Measurements from ENCODE around the gene KLK3. TPM values are rescaled to one million over a fixed set of nuclear protein-coding genes. Genes with fewer than 3 reads are reported as not detected.

Gene KLK3
- total RNA-seq, 2 donors from 2014 or later: not detected

DNA sequence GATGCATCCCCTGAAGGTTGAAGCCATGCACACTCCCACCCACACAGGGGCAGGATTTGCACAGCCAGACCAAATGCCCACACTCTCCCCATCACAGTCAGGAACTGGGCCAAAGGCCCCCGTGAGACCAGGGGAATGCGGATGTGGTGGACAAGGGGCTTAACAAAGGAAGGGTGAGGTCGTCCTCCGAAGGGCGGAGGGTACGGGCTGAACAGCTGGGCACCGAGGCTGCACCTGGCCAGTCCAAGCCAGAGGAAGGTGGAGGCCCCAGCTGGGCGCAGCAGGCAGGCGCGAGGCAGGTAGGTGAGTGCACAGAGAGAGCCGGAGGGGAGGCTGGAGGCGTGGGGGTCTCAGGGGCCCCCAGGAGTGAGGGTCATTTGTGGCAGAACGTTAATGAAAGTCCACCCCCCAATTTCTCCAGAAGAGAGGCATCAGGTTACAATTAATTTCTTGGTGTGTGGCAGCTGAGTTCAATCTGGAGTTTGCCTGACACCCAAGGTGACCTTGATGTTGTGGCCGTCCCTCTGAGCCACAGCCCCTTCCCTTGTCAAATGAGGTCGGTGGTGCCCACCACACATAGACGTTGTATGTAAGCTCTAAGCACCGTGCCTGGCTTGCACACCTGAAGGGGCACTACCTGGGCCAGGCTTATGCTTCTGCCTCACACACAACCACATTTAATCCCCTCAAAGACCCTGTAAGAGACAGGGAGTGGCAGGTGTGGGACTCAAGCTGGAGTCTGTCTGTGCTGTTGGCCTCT, 24.3 kb upstream of the KLK3 start:
- DNase-seq: no peak
- Mint-ChIP-seq H3K27me3 (ENCODE audit: insufficient read depth) (peaks cover 69% of the 10 kb centered on the region), H3K4me3 (no peak overlapping the region), H3K27ac (no peak overlapping the region), H3K36me3 (ENCODE audit: low read depth) (no peaks in the 10 kb centered on the region), H3K9me3 (no peaks in the 10 kb centered on the region), H3K4me1 (no peaks in the 10 kb centered on the region)
- WGBS, 2 experiments (ENCODE audit: insufficient coverage in 1 of 2, insufficient read length in 1 of 2): 53 to 76% methylated on average over 2 to 17 of the region's 17 CpGs
- H3K9me3 ChIP-seq (ENCODE audit: control insufficient read depth, low read length): no peaks in the 10 kb centered on the region
- H3K36me3 ChIP-seq (ENCODE audit: control insufficient read depth, insufficient read depth, low read length): no peaks in the 10 kb centered on the region
- no peak overlapping the region for H3K9ac ChIP-seq (ENCODE audit: extremely low read depth, low read length, poor library complexity, severe bottlenecking)
- H3K27ac ChIP-seq (ENCODE audit: low read depth, low read length): no peak overlapping the region
- peaks cover 8% of the 10 kb centered on the region for H3K27me3 ChIP-seq (ENCODE audit: control insufficient read depth, insufficient read depth, low read length, poor library complexity, severe bottlenecking)
- TF ChIP-seq, protein P1, sequence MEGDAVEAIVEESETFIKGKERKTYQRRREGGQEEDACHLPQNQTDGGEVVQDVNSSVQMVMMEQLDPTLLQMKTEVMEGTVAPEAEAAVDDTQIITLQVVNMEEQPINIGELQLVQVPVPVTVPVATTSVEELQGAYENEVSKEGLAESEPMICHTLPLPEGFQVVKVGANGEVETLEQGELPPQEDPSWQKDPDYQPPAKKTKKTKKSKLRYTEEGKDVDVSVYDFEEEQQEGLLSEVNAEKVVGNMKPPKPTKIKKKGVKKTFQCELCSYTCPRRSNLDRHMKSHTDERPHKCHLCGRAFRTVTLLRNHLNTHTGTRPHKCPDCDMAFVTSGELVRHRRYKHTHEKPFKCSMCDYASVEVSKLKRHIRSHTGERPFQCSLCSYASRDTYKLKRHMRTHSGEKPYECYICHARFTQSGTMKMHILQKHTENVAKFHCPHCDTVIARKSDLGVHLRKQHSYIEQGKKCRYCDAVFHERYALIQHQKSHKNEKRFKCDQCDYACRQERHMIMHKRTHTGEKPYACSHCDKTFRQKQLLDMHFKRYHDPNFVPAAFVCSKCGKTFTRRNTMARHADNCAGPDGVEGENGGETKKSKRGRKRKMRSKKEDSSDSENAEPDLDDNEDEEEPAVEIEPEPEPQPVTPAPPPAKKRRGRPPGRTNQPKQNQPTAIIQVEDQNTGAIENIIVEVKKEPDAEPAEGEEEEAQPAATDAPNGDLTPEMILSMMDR (conservative IDR thresholded peaks at IDR 0.05): no peak
- H3K4me3 ChIP-seq (ENCODE audit: low read length): no peak overlapping the region
- H3K4me1 ChIP-seq (ENCODE audit: control insufficient read depth, insufficient read depth, low read length): no peaks in the 10 kb centered on the region

DNA sequence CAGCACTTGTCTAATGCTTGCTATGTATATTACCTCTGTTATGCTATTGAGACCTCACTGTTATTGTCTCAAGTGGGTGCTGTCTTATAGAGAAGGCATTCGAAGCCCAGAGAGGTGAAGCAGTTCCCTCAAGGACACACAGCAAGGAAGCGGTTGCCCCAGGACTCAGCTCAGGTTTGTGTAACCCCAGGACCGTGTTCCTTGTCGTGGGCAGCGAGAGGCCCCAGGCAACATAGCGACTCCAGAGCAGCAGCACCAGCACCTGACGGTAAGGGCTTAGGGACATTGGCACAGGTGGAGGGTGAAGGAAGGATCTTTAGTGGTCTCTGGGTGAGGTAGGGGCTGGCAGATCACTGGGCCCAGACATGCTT, 23.7 kb upstream of the KLK3 start:
- TF ChIP-seq, protein P1 (conservative IDR thresholded peaks at IDR 0.05): no peak

DNA sequence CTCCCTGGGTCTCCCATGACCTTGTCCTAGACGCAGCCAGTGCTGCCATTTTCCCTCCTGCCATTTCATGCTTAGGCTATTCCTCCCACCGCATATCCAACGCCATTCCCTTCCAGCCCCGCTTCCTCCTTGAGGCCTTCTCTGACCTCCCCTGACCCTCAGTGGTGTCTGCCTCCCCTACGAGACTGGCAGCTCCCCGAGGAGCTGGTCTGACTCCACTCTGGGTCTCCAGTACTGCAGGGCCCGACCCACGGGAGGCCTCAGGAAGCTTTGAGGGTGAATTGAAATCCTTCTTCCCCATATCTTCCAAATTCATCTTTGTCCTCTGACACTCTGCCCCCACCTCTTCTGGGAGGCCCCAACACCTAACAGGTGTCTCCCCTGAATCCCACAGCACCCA, 22.0 kb upstream of the KLK3 start:
- H3K36me3 ChIP-seq (ENCODE audit: control insufficient read depth, insufficient read depth, low read length): no peaks in the 10 kb centered on the region
- no peaks in the 10 kb centered on the region for H3K4me1 ChIP-seq (ENCODE audit: control insufficient read depth, insufficient read depth, low read length)
- H3K4me3 ChIP-seq (ENCODE audit: low read length): no peak overlapping the region
- no peaks in the 10 kb centered on the region for H3K36me3 Mint-ChIP-seq (ENCODE audit: low read depth)
- H3K9ac ChIP-seq (ENCODE audit: extremely low read depth, low read length, poor library complexity, severe bottlenecking): no peak overlapping the region
- H3K27ac ChIP-seq (ENCODE audit: low read depth, low read length): no peak overlapping the region
- no peak overlapping the region for H3K27ac Mint-ChIP-seq
- H3K4me1 Mint-ChIP-seq: no peaks in the 10 kb centered on the region
- H3K9me3 ChIP-seq (ENCODE audit: control insufficient read depth, low read length): no peaks in the 10 kb centered on the region
- 85 to 91% methylated on average over 7 to 8 of the region's 8 CpGs for WGBS, 2 experiments (ENCODE audit: insufficient coverage in 1 of 2, insufficient read length in 1 of 2)
- no peak overlapping the region for H3K4me3 Mint-ChIP-seq
- TF ChIP-seq, protein P1 (conservative IDR thresholded peaks at IDR 0.05): no peak
- H3K27me3 Mint-ChIP-seq (ENCODE audit: insufficient read depth): peaks cover 70% of the 10 kb centered on the region
- H3K9me3 Mint-ChIP-seq: no peaks in the 10 kb centered on the region
- H3K27me3 ChIP-seq (ENCODE audit: control insufficient read depth, insufficient read depth, low read length, poor library complexity, severe bottlenecking): peaks cover 26% of the 10 kb centered on the region
- DNase-seq: no peak

More for the DNA sequence above, 23.7 kb upstream of the KLK3 start:
- Mint-ChIP-seq H3K4me3 (no peak overlapping the region), H3K27me3 (ENCODE audit: insufficient read depth) (peaks cover 67% of the 10 kb centered on the region), H3K4me1 (no peaks in the 10 kb centered on the region), H3K36me3 (ENCODE audit: low read depth) (no peaks in the 10 kb centered on the region), H3K9me3 (no peaks in the 10 kb centered on the region), H3K27ac (no peak overlapping the region)
- Histone ChIP-seq H3K36me3 (ENCODE audit: control insufficient read depth, insufficient read depth, low read length) (no peaks in the 10 kb centered on the region), H3K27ac (ENCODE audit: low read depth, low read length) (no peak overlapping the region), H3K27me3 (ENCODE audit: control insufficient read depth, insufficient read depth, low read length, poor library complexity, severe bottlenecking) (peaks cover 12% of the 10 kb centered on the region), H3K4me1 (ENCODE audit: control insufficient read depth, insufficient read depth, low read length) (no peaks in the 10 kb centered on the region), H3K4me3 (ENCODE audit: low read length) (no peak overlapping the region), H3K9me3 (ENCODE audit: control insufficient read depth, low read length) (no peaks in the 10 kb centered on the region), H3K9ac (ENCODE audit: extremely low read depth, low read length, poor library complexity, severe bottlenecking) (no peak overlapping the region)
- WGBS, 2 experiments (ENCODE audit: insufficient coverage in 1 of 2, insufficient read length in 1 of 2): 67 to 72% methylated on average over 7 of the region's 7 CpGs
- DNase-seq: no peak

Measured in endodermal cell (in vitro differentiated cells).